T1000 (cell line): Measurements from ENCODE around the gene IRF1.
A peak's percentile ranks its signal among the peaks of the same experiment; 100 is the strongest.

Experiments used
- DNase-seq: peaks from one replicate; lab custom pipeline; 2025; ENCODE audit warnings: mixed read lengths; lab: John Stamatoyannopoulos, UW

IRF1 gene

GRCh38 chr5:132461569-132462070, 29.0 kb downstream of the IRF1 start:
- no peak for DNase-seq

GRCh38 chr5:132460846-132461568, 29.6 kb downstream of the IRF1 start:
- DNase-seq, result no peak

- DNase-seq, result no peak
Observed at GRCh38 chr5:132459983-132460838, 30.4 kb downstream of the IRF1 start.

GRCh38 chr5:132459031-132459982, 31.3 kb downstream of the IRF1 start:
- peak; percentile 64 for DNase-seq

- no peak for DNase-seq
Observed at GRCh38 chr5:132458651-132459030, 31.9 kb downstream of the IRF1 start.

GRCh38 chr5:132458226-132458560, 32.4 kb downstream of the IRF1 start:
- DNase-seq, result no peak

GRCh38 chr5:132457371-132458225, 33.0 kb downstream of the IRF1 start:
- no peak for DNase-seq

- DNase-seq, result no peak
Observed at GRCh38 chr5:132456987-132457361, 33.6 kb downstream of the IRF1 start.

GRCh38 chr5:132456296-132456986, 34.1 kb downstream of the IRF1 start:
- no peak for DNase-seq

- DNase-seq, result no peak
Observed at GRCh38 chr5:132455614-132456115, 34.9 kb downstream of the IRF1 start.

GRCh38 chr5:132454361-132454760, 36.2 kb downstream of the IRF1 start:
- DNase-seq, result no peak

- DNase-seq, result no peak
Observed at GRCh38 chr5:132451387-132451786, 39.2 kb downstream of the IRF1 start.

- DNase-seq, result no peak
Observed at GRCh38 chr5:132449060-132449459, 41.5 kb downstream of the IRF1 start.

- DNase-seq, result no peak
Observed at GRCh38 chr5:132447196-132447595, 43.4 kb downstream of the IRF1 start.

- DNase-seq, result no peak
Observed at GRCh38 chr5:132446621-132447020, 44.0 kb downstream of the IRF1 start.

- no peak for DNase-seq
Observed at GRCh38 chr5:132445930-132446329, 44.6 kb downstream of the IRF1 start.

GRCh38 chr5:132445640-132445923, 45.0 kb downstream of the IRF1 start:
- DNase-seq, result no peak

GRCh38 chr5:132444841-132445639, 45.5 kb downstream of the IRF1 start:
- no peak for DNase-seq

- DNase-seq, result no peak
Observed at GRCh38 chr5:132444061-132444460, 46.5 kb downstream of the IRF1 start.
